ENCODE data around the gene BRPF3.

- TF ChIP-seq EZH2 (IDR thresholded peaks at IDR 0.05; ENCODE audit: insufficient read depth, low read length) (no peak), CTCF (IDR thresholded peaks at IDR 0.05; ENCODE audit: insufficient read depth, low read depth, low read length) (no peak)
These were observed 25.1 kb downstream of the BRPF3 start for GRCh38 chr6:36221674-36222073.

Data from astrocyte (in vitro differentiated cells and primary cell).